Activated CD8-positive, alpha-beta memory T cell treated with anti-CD3 and anti-CD28 coated beads for 36 hours (primary cell): ENCODE data around the gene TMTC1. TPM values are rescaled to one million over a fixed set of nuclear protein-coding genes. Genes with fewer than 3 reads are reported as not detected.
"Not testable (repeated sequence)": the region's sequence is repeated elsewhere in the genome, so short reads cannot be mapped to it uniquely, and the experiment has no call there.

Experiments
- CTCF ChIA-PET: fragments of 350-600 bp; sonication (Branson Sonifier 250); formaldehyde crosslinking; loops from one replicate; lab custom pipeline; 2021; ENCODE audit warnings: antibody characterized with exemption; lab: Charles Lee
- POLR2A ChIA-PET: fragments of 350-600 bp; sonication (Branson Sonifier 250); formaldehyde crosslinking; loops from one replicate; lab custom pipeline; 2021; ENCODE audit warnings: antibody characterized with exemption; lab: Charles Lee
- total RNA-seq, 2 experiments: library from RNA; stranded (reverse); gene quantifications; one replicate each; pipeline ENCODE4 v1.2.3, GENCODE V29; 2021

TMTC1 gene
- not detected for total RNA-seq

DNA sequence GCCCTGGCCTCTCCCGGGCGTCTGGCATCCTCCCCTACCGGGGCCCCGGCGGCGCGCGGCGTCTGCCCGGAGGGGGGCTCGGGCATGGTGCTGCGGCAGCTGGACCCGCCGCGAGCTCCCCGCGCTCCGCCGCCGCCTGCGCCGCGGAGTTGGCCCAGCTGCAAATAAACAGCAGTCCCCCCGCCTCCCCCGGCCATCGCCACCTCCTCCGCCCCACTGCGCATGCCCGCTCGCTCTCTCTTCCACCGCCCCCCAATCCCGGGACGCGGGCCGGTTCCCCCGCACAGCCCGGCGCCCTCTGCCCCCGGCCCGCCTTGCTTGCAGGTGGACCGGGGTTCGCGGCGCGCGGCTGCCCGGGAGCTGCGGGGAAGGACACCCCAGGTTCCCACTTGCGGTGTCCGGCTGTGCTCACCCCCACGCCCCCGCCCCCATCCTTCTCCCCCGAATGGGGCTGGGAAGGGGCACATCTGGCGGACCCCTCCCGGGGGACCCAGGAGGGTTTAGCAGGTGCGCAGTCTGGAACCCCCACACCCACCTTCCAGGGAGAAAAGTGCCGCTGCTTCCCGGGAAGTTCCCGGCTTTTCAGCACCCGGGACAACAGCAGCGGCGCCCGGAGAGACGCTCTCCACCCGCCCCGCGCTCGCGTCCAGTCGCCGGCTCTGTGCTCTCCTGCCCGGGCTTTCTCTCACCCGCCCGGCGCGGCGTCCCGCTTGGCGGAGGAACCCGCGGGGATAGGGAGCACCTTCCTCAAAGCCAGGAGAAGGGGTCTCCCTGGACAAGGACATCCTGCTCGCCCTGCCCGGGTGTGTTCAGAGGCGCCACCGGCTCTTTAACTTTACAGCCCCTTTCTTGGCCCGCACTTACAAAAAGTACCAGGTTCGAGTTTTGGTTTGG lies at the start of gene TMTC1:
TSS of gene TMTC1 (minus strand) at position 170 of the 894 bp plus-strand sequence. CDS start 191 bp downstream, outside the sequence.
- POLR2A ChIA-PET, result no interaction called here
- CTCF ChIA-PET, result no interaction called here

DNA sequence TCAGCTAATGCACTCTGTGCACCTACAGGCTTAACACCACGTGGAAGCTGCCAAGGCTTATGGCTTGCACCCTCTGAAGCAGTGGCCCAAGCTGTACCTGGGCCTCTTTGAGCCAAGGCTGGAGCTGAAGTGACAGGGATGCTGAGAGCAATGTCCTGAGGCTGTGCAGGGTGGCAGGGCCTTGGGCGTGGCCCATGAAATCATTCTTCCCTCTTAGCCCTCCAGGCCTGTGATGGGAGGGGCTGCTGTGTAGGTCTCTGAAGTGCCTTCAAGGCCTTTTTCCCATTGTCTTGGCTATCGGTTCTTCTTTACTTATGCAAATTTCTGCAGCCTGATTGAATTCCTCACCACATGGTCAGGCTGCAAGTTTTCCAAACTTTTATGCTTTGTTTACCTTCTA lies 47.4 kb upstream of the TMTC1 start:
- POLR2A ChIA-PET, result no interaction called here
- CTCF ChIA-PET, result no interaction called here

DNA sequence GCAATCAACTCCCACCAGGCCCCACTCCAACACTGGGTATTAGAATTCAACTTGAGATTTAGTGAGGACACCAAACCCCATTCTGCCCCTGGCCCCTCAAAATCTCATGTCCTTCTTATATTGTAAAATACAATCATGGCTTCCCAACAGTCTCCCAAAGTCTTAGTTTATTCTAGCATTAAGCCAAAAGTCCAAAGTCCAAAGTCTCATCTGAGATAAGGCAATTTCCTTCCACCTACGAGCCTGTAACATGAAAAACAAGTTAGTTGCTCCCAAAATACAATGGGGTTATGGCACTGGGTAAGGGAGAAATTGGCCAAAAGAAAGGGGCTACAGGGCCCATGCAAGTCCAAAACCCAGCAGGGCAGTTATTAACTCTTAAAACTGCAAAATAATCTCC lies 46.6 kb upstream of the TMTC1 start:
- POLR2A ChIA-PET, result no interaction called here
- CTCF ChIA-PET, result no interaction called here

DNA sequence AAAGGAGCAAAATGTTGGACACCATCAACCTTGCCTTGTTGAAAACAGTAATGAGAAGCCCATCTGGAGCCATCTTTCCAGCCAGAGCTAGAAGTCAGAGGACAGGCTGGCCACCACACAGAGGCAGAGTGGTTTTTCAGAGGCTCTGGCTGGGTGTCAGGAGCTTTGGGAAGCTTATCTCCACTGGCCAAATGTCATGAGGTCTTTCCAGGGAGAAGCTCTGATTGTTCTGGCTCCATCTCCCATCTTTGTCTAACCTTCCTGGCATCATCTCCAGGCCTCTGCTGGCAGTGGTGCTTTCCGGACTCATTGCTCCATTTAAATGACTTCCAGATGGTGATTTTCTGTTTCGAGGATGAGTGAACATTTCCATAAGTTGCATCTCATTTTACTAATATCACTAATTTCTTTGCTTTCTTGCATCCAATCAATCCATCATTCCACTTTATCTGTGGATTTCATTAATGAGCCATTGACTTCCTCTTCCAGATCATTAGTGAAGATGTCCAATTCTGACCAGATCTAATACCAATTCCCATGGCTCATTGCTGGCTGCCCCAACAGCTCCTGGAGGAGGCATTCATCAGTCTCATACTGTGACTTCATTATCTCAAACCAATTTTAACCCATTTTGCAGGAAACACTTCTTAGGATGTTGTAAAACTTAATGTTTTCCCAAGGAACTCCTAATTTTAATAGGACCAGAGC lies 35.3 kb upstream of the TMTC1 start:
- ChIA-PET POLR2A (no interaction called here), CTCF (no interaction called here)

DNA sequence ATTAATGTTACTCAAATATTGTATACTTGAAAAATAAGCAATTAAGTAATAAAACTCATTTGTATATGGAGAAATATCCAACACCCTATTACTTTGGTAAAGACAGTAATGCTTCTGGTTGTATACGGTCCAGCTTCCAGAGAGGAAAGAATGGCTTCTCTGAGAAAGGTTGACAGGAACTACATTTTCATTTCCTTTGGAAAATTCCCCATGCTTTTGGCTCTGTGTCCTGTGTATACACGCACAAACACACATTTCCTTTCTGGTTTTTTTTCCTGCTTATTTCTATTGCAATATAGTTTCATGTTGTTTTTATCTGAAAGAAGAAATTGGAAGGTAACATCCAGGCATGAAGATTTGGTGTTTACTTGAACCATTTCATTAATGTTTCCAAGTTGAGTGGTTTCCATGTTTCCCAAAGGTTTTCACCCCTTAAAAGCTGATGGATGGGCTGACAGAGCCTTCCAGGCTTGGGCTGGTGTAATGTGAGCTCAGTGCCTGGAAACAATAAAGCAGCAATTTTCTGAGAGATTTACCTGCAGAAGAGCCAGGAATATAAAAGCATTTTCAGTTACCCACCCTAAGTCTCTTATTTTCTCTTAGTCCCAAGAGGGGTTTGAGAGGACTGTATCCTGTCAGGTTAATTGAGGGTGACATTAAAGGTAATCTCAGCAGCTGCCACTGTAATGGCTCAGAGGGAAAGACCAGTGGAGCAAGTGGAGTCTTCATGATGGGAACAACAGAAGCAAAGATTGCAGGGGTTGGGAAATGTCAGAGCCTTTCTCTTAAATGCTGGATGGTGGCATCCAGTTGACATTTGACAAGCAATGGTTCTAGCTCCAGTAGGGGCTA lies 33.4 kb upstream of the TMTC1 start:
- CTCF ChIA-PET, result no interaction called here
- POLR2A ChIA-PET, result no interaction called here

DNA sequence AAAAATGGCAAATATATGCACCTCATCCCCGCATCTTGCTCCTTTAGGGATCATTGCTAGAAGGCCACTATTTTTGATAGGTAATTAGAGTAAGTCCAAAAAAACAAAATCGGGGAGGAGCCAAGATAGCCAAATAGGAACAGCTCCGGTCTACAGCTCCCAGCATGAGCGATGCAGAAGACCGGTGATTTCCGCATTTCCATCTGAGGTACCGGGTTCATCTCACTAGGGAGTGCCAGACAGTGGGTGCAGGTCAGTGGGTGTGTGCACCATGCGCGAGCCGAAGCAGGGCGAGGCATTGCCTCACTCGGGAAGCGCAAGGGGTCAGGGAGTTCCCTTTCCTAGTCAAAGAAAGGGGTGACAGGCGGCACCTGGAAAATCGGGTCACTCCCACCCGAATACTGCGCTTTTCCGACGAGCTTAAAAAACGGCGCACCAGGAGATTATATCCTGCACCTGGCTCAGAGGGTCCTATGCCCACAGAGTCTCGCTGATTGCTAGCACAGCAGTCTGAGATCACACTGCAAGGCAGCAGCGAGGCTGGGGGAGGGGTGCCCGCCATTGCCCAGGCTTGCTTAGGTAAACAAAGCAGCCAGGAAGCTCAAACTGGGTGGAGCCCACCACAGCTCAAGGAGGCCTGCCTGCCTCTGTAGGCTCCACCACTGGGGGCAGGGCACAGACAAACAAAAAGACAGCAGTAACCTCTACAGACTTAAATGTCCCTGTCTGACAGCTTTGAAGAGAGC lies 26.0 kb upstream of the TMTC1 start:
- CTCF ChIA-PET, POLR2A ChIA-PET: not testable (repeated sequence)

DNA sequence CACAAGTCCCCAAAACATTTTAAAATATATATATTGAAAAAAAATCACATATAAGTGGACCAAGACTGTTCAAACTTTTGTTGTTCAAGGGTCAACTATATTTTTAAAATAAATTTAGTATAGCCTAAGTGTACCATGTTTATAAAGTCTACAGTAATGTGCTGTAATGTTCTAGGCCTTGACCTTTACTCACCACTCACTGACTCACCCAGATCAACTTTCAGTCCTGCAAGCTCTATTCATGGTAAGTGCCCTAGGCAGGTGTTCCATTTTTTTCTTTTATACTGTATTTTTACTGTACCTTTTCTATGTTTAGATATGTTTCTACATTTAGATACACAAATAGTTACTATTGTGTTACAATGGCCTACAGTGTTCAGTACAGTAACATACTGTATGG lies 23.4 kb upstream of the TMTC1 start:
- ChIA-PET POLR2A (no interaction called here), CTCF (no interaction called here)

DNA sequence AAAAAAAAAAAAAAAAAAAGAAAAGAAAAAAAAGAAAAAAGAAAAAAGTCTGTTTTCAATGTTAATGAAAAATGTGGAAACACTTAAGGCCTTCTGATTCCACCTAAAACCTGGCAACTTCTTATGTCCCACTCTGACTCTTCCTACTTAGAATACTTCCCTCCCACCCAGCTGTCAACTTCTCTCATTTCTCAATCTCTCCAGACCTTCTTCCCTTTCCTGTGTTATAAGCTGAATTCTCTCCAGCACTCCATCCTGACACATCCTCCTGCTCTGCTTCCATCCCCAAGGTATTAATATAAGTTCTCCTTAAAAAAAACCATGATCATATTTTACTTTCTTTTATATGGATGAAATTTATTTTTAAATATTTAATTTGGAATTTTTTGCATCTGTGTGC lies 20.3 kb upstream of the TMTC1 start:
- POLR2A ChIA-PET, result no interaction called here
- CTCF ChIA-PET, result no interaction called here

DNA sequence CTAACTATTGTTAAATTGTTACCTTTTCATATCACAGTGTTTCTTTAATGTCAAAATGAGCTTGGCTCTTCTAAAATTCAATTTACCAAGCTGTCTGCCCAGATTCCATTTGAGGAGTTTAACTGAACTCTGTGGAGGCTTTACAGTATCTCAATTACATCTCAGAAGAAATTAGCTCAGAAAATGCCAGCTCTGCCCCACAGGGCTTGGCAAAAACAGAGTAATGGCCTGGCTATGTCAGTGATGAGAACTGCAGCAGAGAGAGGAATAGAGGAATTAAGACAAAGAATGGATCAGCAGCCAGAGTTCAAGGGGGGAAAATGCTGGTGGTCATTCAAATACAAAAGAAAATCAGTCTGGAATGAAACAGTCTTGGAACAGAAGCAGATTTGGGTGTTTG lies 15.8 kb upstream of the TMTC1 start:
- ChIA-PET POLR2A (no interaction called here), CTCF (no interaction called here)

DNA sequence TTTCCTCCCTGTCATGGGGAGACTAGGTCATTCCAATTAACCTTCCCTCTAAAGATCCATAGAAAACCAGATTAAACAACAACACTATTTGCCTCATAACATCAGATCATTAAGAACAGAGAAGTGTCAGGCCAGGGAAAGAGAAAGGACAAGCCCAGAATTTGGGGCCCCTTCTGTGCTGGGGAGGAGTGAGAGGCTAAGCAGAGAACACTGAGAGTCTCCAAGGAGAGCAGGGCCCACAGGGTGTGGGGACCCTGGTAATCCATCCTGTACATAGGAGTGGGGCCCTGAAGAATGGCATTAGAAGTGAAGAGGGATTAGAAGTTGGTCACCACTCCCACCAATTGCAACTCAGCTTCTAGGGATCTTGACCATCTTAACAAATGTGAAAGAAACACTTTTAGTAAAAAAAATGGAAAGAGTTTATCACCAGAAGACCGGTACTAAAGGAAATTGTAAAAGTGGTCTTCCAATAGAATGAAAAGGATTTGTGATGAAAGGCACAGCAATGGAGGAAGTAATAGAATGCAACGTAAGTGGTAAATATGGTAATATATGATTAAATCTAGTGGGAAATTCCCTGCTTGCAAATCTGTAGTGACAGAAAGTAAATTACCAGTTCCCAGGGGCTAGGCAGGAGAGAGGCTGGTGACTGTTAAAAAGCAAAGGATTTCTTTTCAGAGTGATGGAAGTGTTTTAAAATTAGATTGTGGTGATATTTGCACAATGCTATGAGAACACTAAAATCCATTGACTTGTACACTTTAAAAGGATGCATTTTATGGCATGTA lies 14.0 kb upstream of the TMTC1 start:
- ChIA-PET CTCF (no interaction called here), POLR2A (no interaction called here)

DNA sequence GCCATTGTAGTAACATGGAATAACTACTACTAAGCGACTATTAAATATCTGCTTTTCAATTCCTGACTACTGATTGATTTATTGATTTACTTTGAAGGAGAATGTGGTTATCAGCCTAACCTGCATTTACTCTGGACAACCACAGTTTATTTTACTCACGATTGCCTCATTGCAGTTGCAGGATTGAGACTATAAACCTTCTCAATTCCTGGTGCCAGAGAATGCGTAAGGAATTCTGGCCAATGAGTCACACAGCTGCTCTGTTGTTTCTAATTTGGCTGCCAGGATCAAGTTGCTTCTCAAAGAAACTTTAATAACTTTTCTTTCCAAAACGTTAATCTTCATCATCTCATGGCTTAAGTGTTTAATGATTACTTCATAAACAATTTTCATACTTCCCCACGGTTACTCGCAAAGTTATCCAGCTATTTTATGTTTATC lies 13.1 kb upstream of the TMTC1 start:
- CTCF ChIA-PET, result no interaction called here

DNA sequence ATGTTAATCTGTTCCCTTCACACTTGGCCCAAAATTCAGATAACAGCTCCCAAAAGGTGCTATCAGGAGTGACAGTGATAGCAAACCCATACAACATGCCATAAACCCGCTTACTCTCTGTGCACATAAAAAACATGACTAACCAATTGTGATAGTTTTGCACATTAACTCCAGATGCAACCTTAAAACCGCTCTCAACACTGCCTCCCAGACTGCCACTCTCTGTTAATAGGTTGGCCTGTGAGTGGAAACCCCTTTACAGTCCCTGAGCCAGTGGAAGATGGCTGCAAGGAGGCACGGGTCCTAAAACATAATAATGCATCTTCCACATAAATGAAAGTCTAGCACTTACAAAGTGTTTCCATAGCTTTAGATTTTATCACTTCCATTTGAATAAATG lies 12.0 kb upstream of the TMTC1 start:
- CTCF ChIA-PET, result no interaction called here
- POLR2A ChIA-PET, result no interaction called here

More for the DNA sequence above, 13.1 kb upstream of the TMTC1 start:
- POLR2A ChIA-PET, result no interaction called here

DNA sequence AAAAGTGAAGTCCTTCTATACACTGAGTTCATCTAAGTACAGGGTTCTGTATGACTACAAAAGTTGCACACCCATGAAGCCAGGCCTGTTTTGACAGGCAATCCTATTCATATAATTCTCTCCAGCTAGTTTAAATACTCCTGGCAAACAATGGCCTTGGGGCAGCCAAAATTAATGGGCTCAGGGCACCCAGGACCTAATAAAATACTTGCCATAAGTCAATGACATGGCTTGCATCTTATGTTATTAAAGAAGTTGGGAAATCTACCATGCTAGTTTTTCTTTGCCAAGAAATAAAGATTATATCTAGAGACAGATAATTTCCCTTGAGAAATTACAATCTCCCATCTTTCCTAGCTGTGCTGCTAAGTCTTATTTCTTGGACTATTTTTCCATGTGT lies 11.1 kb upstream of the TMTC1 start:
- CTCF ChIA-PET, result no interaction called here
- POLR2A ChIA-PET, result no interaction called here

DNA sequence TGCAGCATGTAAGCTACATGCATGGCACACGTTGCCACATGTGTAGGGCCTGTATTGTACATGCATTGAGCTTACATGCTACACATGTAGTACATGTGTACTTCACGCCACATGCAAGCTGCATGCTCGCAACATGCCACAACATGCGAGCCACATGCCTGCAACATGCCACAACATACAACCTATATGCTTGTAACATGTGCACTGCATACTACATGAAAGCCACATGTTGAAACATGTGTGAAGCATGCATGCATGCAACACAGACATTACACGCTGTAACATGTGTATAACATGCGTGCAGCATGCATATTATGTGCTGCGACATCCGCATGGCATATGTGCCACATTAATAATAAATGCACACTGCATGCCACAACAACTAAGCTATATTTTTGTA lies 9.1 kb upstream of the TMTC1 start:
- POLR2A ChIA-PET, result no interaction called here

DNA sequence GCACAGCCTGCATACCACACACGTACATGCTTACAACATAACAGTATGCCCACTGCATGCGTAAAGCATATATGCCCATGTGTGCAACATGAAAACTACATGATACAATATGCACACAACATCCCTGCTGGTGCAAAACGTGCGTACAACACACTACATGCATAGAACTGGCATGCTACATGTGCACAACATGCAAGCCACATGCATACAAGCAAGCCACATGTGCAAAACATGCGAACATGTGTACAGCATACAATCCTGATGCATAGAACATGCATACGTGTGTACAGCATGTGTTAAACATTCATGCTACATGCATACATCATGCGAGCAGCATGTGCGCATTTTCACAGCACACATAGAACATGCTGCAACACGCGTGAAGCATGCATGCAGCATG lies 8.4 kb upstream of the TMTC1 start:
- ChIA-PET CTCF (no interaction called here), POLR2A (no interaction called here)

More for the DNA sequence above, 9.1 kb upstream of the TMTC1 start:
- CTCF ChIA-PET, result no interaction called here

DNA sequence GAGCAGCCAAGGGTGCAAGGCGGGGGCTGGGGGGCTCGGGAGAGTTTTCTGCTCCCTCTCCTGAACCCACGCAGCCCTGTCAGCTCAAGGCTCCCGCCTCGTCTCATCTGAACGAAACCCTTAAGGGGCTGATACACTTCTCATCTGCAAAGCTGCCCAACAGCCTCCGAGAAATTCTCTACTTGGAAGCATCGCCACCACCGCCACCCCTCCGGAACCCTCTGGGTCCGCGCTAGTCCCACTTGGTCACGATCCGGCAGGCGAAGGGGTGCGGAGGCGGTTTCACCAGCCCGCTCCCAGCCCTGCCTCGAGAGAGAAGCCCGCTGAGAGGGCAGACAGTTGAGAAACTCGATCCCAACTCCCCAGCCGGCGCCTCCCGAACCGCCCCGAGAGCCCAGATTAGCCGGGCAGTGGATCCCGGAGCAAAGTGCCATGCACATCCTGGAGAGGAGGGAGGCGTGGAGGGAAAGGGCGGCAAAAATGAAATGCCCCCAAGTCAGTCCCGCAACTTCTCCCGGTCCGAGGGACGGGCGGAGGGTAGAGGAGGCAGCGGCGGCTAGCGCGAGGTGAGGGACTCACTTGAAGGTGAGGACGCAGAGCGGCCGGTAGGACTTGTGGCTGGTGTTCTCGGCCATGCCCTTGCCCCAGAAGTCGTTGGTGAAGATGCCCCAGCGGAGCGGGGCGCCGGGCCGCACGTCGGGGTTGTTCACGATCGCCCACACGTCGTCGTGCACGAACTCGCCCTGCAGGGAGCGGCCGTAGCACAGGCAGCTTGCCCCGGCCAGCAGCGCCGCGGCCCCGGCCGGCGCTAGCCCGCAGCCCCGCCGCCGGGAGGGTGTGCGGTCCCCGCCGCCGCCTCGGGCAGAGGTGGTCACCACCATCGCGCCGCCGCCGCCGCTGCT lies 620 bp downstream of the TMTC1 start:
- POLR2A ChIA-PET, result no interaction called here
- CTCF ChIA-PET, result no interaction called here

DNA sequence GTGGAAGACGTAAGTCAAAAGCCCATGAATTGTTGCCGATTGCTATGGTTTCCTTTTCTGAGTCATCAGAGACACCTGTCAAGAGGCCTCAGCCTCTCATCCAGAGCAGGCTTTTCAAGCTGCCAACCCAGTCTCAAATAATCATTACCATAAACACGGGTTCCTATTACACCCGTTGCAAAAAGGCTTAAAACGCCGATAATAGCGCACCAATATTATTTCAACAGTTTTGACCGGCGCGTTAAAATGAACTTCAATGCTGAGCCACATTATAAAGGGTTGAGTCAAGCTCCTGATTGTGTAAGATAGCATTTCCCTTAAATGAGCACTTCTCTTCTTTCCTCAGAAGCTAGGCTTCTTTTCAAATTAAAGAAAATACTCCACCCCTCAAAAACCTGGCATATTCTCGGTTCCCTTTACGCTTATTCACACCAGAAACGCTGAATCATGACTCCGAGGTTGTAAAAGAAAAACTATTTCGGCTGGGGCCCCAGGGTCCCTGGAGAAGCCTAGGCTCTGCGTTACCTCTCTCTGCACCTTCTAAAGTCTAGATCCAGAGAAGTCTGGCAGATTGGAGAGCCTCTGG lies 1.4 kb downstream of the TMTC1 start:
- CTCF ChIA-PET, result no interaction called here
- POLR2A ChIA-PET, result no interaction called here
